ENCODE data around the gene WBP2. TPM values are rescaled to one million over a fixed set of nuclear protein-coding genes. Genes with fewer than 3 reads are reported as not detected.
A peak's percentile ranks its signal among the peaks of the same experiment; 100 is the strongest.

Gene WBP2
- total and polyA plus RNA-seq, 2 of the 13 experiments (the other 11 are each of a cell fraction or from before 2014, with no cell fraction given): 29.2 to 29.5 TPM

- peak; percentile 33; the same call in 1 of the 2 replicates for TF ChIP-seq ZBTB38 (CRISPR knock-in tag; IDR thresholded peaks at IDR 0.05)
- no peak for TF ChIP-seq SAP130 (CRISPR knock-in tag; IDR thresholded peaks at IDR 0.05; ENCODE audit: low read depth)
- TF ChIP-seq CTCF (CRISPR knock-in tag; IDR thresholded peaks at IDR 0.05): peak; percentile 79
- peak; percentile 37; the same call in 1 of the 2 replicates for TF ChIP-seq SALL1 (CRISPR knock-in tag; IDR thresholded peaks at IDR 0.05)
- peak; percentile 76 for TF ChIP-seq XRCC5 (optimal IDR thresholded peaks at IDR 0.05; ENCODE audit: low read length)
- TF ChIP-seq NR2F1 (CRISPR knock-in tag; IDR thresholded peaks at IDR 0.05): no peak
- TF ChIP-seq ELF4 (CRISPR knock-in tag; IDR thresholded peaks at IDR 0.05; ENCODE audit: borderline replicate concordance): no peak
- TF ChIP-seq SIN3B (IDR thresholded peaks at IDR 0.05; ENCODE audit: low read length): no peak
- TF ChIP-seq SMAD9 (CRISPR knock-in tag; IDR thresholded peaks at IDR 0.05): no peak
- 0 out of 2 replicates have a peak, but pooled peaks have one; percentile 17 for TF ChIP-seq HOXA3 (CRISPR knock-in tag; IDR thresholded peaks at IDR 0.05)
- peak; percentile 52; the same call in 1 of the 2 replicates for TF ChIP-seq RBFOX2 (IDR thresholded peaks at IDR 0.05; ENCODE audit: low read depth, low read length)
- peak; percentile 79 for TF ChIP-seq AGO2 (optimal IDR thresholded peaks at IDR 0.05; ENCODE audit: low read depth, low read length)
- TF ChIP-seq ZNF333 (CRISPR knock-in tag; IDR thresholded peaks at IDR 0.05; ENCODE audit: borderline replicate concordance): 0 out of 2 replicates have a peak, but pooled peaks have one; percentile 49
- TF ChIP-seq ZNF263 (CRISPR knock-in tag; IDR thresholded peaks at IDR 0.05): no peak
- TF ChIP-seq AKAP8 (CRISPR knock-in tag; IDR thresholded peaks at IDR 0.05): no peak
- peak; percentile 70; the same call in 1 of the 2 replicates for TF ChIP-seq ZBTB33 (CRISPR knock-in tag; IDR thresholded peaks at IDR 0.05)
- TF ChIP-seq SP1 (IDR thresholded peaks at IDR 0.05): no peak
- 0 out of 2 replicates have a peak, but pooled peaks have one; percentile 28 for TF ChIP-seq SP1 (CRISPR knock-in tag; IDR thresholded peaks at IDR 0.05)
- peak; percentile 55; the same call in 1 of the 2 replicates for TF ChIP-seq HES4 (CRISPR knock-in tag; IDR thresholded peaks at IDR 0.05; ENCODE audit: borderline replicate concordance)
- TF ChIP-seq BRD4 (CRISPR knock-in tag; IDR thresholded peaks at IDR 0.05): 0 out of 2 replicates have a peak, but pooled peaks have one; percentile 45
- no peak for TF ChIP-seq ZNF800 (CRISPR knock-in tag; IDR thresholded peaks at IDR 0.05)
- peak; percentile 49; the same call in 1 of the 2 replicates for TF ChIP-seq ZFP91 (CRISPR knock-in tag; IDR thresholded peaks at IDR 0.05; ENCODE audit: borderline replicate concordance)
- TF ChIP-seq ZNF160 (CRISPR knock-in tag; IDR thresholded peaks at IDR 0.05): 0 out of 2 replicates have a peak, but pooled peaks have one; percentile 38
These were observed 24.7 kb downstream of the WBP2 start (continued) for GRCh38 chr17:75830164-75831031.

All from HepG2 (cell line).